COLO668 (cell line): ENCODE results near the gene CPSF4.

ENCODE experiments used
- DNase-seq: peaks from one replicate; lab custom pipeline; 2025; ENCODE audit not compliant: unreplicated experiment; lab: John Stamatoyannopoulos, UW

Gene CPSF4

GRCh38 chr7:99438573-99439480 lies at the start of gene CPSF4, which contains the start of gene PTCD1:
TSS of gene CPSF4 (plus strand) at chr7:99438943. CDS start at chr7:99439083, 140 bp downstream.
TSS of gene PTCD1 (minus strand) at chr7:99438798. CDS start at chr7:99435242, 3,556 bp downstream.
- DNase-seq, result peak; percentile 96

- DNase-seq, result no peak
Observed at GRCh38 chr7:99389772-99390171, 49.0 kb upstream of the CPSF4 start.

GRCh38 chr7:99390941-99391602 lies 47.7 kb upstream of the CPSF4 start:
- DNase-seq, result no peak

GRCh38 chr7:99392046-99392445 lies 46.7 kb upstream of the CPSF4 start:
- peak; percentile 42 for DNase-seq

- peak; percentile 92 for DNase-seq
Observed at GRCh38 chr7:99392659-99393354, 45.9 kb upstream of the CPSF4 start.

GRCh38 chr7:99393355-99394187 lies 45.2 kb upstream of the CPSF4 start:
- DNase-seq, result no peak

GRCh38 chr7:99394188-99394502 lies 44.6 kb upstream of the CPSF4 start:
- no peak for DNase-seq

GRCh38 chr7:99395616-99396327 lies 43.0 kb upstream of the CPSF4 start:
- no peak for DNase-seq

- no peak for DNase-seq
Observed at GRCh38 chr7:99396418-99397296, 42.1 kb upstream of the CPSF4 start.

- DNase-seq, result no peak
Observed at GRCh38 chr7:99397297-99397983, 41.3 kb upstream of the CPSF4 start.

GRCh38 chr7:99398891-99399445 lies 39.8 kb upstream of the CPSF4 start:
- DNase-seq, result no peak

GRCh38 chr7:99399597-99399996 lies 39.1 kb upstream of the CPSF4 start:
- no peak for DNase-seq

- DNase-seq, result no peak
Observed at GRCh38 chr7:99402854-99403253, 35.9 kb upstream of the CPSF4 start.

- no peak for DNase-seq
Observed at GRCh38 chr7:99403764-99404163, 35.0 kb upstream of the CPSF4 start.

GRCh38 chr7:99404235-99404976 lies 34.3 kb upstream of the CPSF4 start:
- no peak for DNase-seq

- no peak for DNase-seq
Observed at GRCh38 chr7:99404977-99405320, 33.8 kb upstream of the CPSF4 start.

- DNase-seq, result no peak
Observed at GRCh38 chr7:99406557-99406956, 32.2 kb upstream of the CPSF4 start.
